ENCODE measurements around the gene OPCML. TPM values are rescaled to one million over a fixed set of nuclear protein-coding genes. Genes with fewer than 3 reads are reported as not detected.

OPCML gene
- total RNA-seq, 1 experiment from 2014 or later = 0.13 TPM

- no peak for TF ChIP-seq EZH2 (IDR thresholded peaks at IDR 0.05; ENCODE audit: borderline replicate concordance, low read depth, low read length, poor library complexity, severe bottlenecking)
- no peak for TF ChIP-seq CTCF (conservative IDR thresholded peaks at IDR 0.05; ENCODE audit: low read depth, low read length)
- no peak for DNase-seq (ENCODE audit: low spot score)
- Histone ChIP-seq H3K27me3 (replicated peaks; ENCODE audit: insufficient read depth, low read depth, low read length, poor library complexity) (peaks cover 19% of the 10 kb centered on the region), H3K36me3 (ENCODE audit: insufficient read depth, low read length, poor library complexity, severe bottlenecking) (no peaks in the 10 kb centered on the region), H3K27ac (ENCODE audit: low read depth, low read length, poor library complexity, severe bottlenecking) (no peak overlapping the region), H3K4me1 (ENCODE audit: insufficient read depth, low read length, poor library complexity, severe bottlenecking) (no peaks in the 10 kb centered on the region), H3K9me3 (ENCODE audit: low read depth, low read length, poor library complexity, severe bottlenecking) (no peaks in the 10 kb centered on the region), H3K4me3 (ENCODE audit: low read depth, low read length, poor library complexity, severe bottlenecking) (no peak overlapping the region)
- POLR2A ChIA-PET (ENCODE audit: low non-redundant PET) = no interaction called here
- CTCF ChIA-PET = no interaction called here
- intact Hi-C loops (cut with micrococcal nuclease; ENCODE audit: unreplicated experiment) = no loop called here
- BruUV-seq (replicated peaks) = no TSS peak
Observed at GRCh38 chr11:132862933-132863332, 669.4 kb downstream of the OPCML start.

GRCh38 chr11:132862137-132862536, 670.2 kb downstream of the OPCML start:
- CTCF ChIA-PET = no interaction called here
- no TSS peak for BruUV-seq (replicated peaks)
- DNase-seq (ENCODE audit: low spot score) = no peak

GRCh38 chr11:132859306-132859705, 673.0 kb downstream of the OPCML start:
- TF ChIP-seq CTCF (conservative IDR thresholded peaks at IDR 0.05; ENCODE audit: low read depth, low read length) = no peak
- TF ChIP-seq EZH2 (IDR thresholded peaks at IDR 0.05; ENCODE audit: borderline replicate concordance, low read depth, low read length, poor library complexity, severe bottlenecking) = no peak
- BruUV-seq (replicated peaks) = no TSS peak

More at GRCh38 chr11:132862137-132862536, 670.2 kb downstream of the OPCML start:
- no peak overlapping the region for H3K27ac ChIP-seq (ENCODE audit: low read depth, low read length, poor library complexity, severe bottlenecking)
- peaks cover 27% of the 10 kb centered on the region for H3K27me3 ChIP-seq (replicated peaks; ENCODE audit: insufficient read depth, low read depth, low read length, poor library complexity)
- intact Hi-C loops (cut with micrococcal nuclease; ENCODE audit: unreplicated experiment) = no loop called here
- no peak overlapping the region for H3K4me3 ChIP-seq (ENCODE audit: low read depth, low read length, poor library complexity, severe bottlenecking)
- POLR2A ChIA-PET (ENCODE audit: low non-redundant PET) = no interaction called here
- no peaks in the 10 kb centered on the region for H3K36me3 ChIP-seq (ENCODE audit: insufficient read depth, low read length, poor library complexity, severe bottlenecking)
- no peaks in the 10 kb centered on the region for H3K4me1 ChIP-seq (ENCODE audit: insufficient read depth, low read length, poor library complexity, severe bottlenecking)
- no peaks in the 10 kb centered on the region for H3K9me3 ChIP-seq (ENCODE audit: low read depth, low read length, poor library complexity, severe bottlenecking)
- TF ChIP-seq CTCF (conservative IDR thresholded peaks at IDR 0.05; ENCODE audit: low read depth, low read length) = no peak
- no peak for TF ChIP-seq EZH2 (IDR thresholded peaks at IDR 0.05; ENCODE audit: borderline replicate concordance, low read depth, low read length, poor library complexity, severe bottlenecking)

More at GRCh38 chr11:132859306-132859705, 673.0 kb downstream of the OPCML start:
- H3K36me3 ChIP-seq (ENCODE audit: insufficient read depth, low read length, poor library complexity, severe bottlenecking) = no peaks in the 10 kb centered on the region
- intact Hi-C loops (cut with micrococcal nuclease; ENCODE audit: unreplicated experiment) = no loop called here
- peaks cover 41% of the 10 kb centered on the region for H3K27me3 ChIP-seq (replicated peaks; ENCODE audit: insufficient read depth, low read depth, low read length, poor library complexity)
- peaks cover 17% of the 10 kb centered on the region for H3K9me3 ChIP-seq (ENCODE audit: low read depth, low read length, poor library complexity, severe bottlenecking)
- no peak overlapping the region for H3K27ac ChIP-seq (ENCODE audit: low read depth, low read length, poor library complexity, severe bottlenecking)
- ChIA-PET POLR2A (ENCODE audit: low non-redundant PET) (no interaction called here), CTCF (no interaction called here)
- no peaks in the 10 kb centered on the region for H3K4me1 ChIP-seq (ENCODE audit: insufficient read depth, low read length, poor library complexity, severe bottlenecking)
- no peak for DNase-seq (ENCODE audit: low spot score)
- H3K4me3 ChIP-seq (ENCODE audit: low read depth, low read length, poor library complexity, severe bottlenecking) = no peak overlapping the region

Data from A673 (cell line).